ENCODE results near the gene ODAPH. TPM values are rescaled to one million over a fixed set of nuclear protein-coding genes. Genes with fewer than 3 reads are reported as not detected.

The ODAPH gene
- total and polyA plus RNA-seq, 4 donors: not detected

- H3K27me3 ChIP-seq (ENCODE audit: control insufficient read depth in 4 of 4, insufficient read depth in 4 of 4, low read length in 3 of 4): no peaks in the 10 kb centered on the region
- 92% methylated on average over 3 of the region's 3 CpGs for WGBS
- H3K9me3 ChIP-seq (ENCODE audit: control insufficient read depth in 4 of 4, low read length in 3 of 4): no peaks in the 10 kb centered on the region
- no peak overlapping the region for H3K4me3 ChIP-seq (ENCODE audit: low read depth in 1 of 3, low read length in 3 of 3)
- no peak for DNase-seq (ENCODE audit: low spot score)
- H3K4me1 ChIP-seq (ENCODE audit: control insufficient read depth in 4 of 4, insufficient read depth in 4 of 4, low read length in 3 of 4): no peaks in the 10 kb centered on the region
- TF ChIP-seq CTCF (IDR thresholded peaks at IDR 0.05; ENCODE audit: low read depth, low read length, missing input control) (no peak), MAX (IDR thresholded peaks at IDR 0.05) (no peak), EGR1 (IDR thresholded peaks at IDR 0.05; ENCODE audit: low read depth in 2 of 2) (no peak), NR2F2 (IDR thresholded peaks at IDR 0.05) (no peak), RXRA (IDR thresholded peaks at IDR 0.05) (no peak), SP1 (IDR thresholded peaks at IDR 0.05) (no peak), REST (IDR thresholded peaks at IDR 0.05) (no peak), YY1 (IDR thresholded peaks at IDR 0.05) (no peak), HNF4G (IDR thresholded peaks at IDR 0.05) (no peak), RAD21 (IDR thresholded peaks at IDR 0.05) (no peak), HNF4A (conservative IDR thresholded peaks at IDR 0.05) (no peak), FOXA1 (IDR thresholded peaks at IDR 0.05) (no peak), JUND (IDR thresholded peaks at IDR 0.05) (no peak), FOXA2 (IDR thresholded peaks at IDR 0.05) (no peak), GABPA (IDR thresholded peaks at IDR 0.05 in 1 of 2, conservative IDR thresholded peaks at IDR 0.05 in 1 of 2) (no peak), ZBTB33 (IDR thresholded peaks at IDR 0.05) (no peak), ATF3 (IDR thresholded peaks at IDR 0.05) (no peak), TAF1 (conservative IDR thresholded peaks at IDR 0.05) (no peak)
- no peak overlapping the region for H3K27ac ChIP-seq (ENCODE audit: low read depth in 1 of 2, low read length in 2 of 2)
- H3K9ac ChIP-seq (ENCODE audit: low read depth in 1 of 2, low read length in 2 of 2): no peak overlapping the region
- H3K36me3 ChIP-seq (ENCODE audit: control insufficient read depth in 4 of 4, insufficient read depth in 3 of 4, low read depth in 1 of 4, low read length in 3 of 4): peaks cover 2 to 6% (median 3%) of the 10 kb centered on the region in 4 donors
Measured at GRCh38 chr4:75544870-75545269, 11.0 kb upstream of the ODAPH start.

Data from liver (tissue), 9 donors.